Measurements from ENCODE around the gene LRRC27.

LRRC27 gene

GRCh38 chr10:132360766-132361447 lies 28.9 kb downstream of the LRRC27 start:
- FAIRE-seq = no peak

- no peak for FAIRE-seq
Measured at GRCh38 chr10:132361581-132362101, 29.6 kb downstream of the LRRC27 start.

GRCh38 chr10:132362151-132362611 lies 30.2 kb downstream of the LRRC27 start:
- FAIRE-seq = no peak

- FAIRE-seq = no peak
Measured at GRCh38 chr10:132363376-132363775, 31.4 kb downstream of the LRRC27 start.

GRCh38 chr10:132363921-132364593 lies 32.1 kb downstream of the LRRC27 start:
- no peak for FAIRE-seq

GRCh38 chr10:132364594-132364970 lies 32.6 kb downstream of the LRRC27 start:
- no peak for FAIRE-seq

- FAIRE-seq = no peak
Measured at GRCh38 chr10:132365102-132365501, 33.1 kb downstream of the LRRC27 start.

GRCh38 chr10:132366006-132366405 lies 34.0 kb downstream of the LRRC27 start:
- no peak for FAIRE-seq

- FAIRE-seq = no peak
Measured at GRCh38 chr10:132366499-132366898, 34.5 kb downstream of the LRRC27 start.

- FAIRE-seq = no peak
Measured at GRCh38 chr10:132368391-132368790, 36.4 kb downstream of the LRRC27 start.

- FAIRE-seq = no peak
Measured at GRCh38 chr10:132368881-132369635, 37.1 kb downstream of the LRRC27 start.

- no peak for FAIRE-seq
Measured at GRCh38 chr10:132369636-132370185, 37.7 kb downstream of the LRRC27 start.

- FAIRE-seq = no peak
Measured at GRCh38 chr10:132370426-132371340, 38.7 kb downstream of the LRRC27 start.

- FAIRE-seq = no peak
Measured at GRCh38 chr10:132371641-132372081, 39.7 kb downstream of the LRRC27 start.

GRCh38 chr10:132372516-132373095 lies 40.6 kb downstream of the LRRC27 start:
- no peak for FAIRE-seq

- FAIRE-seq = no peak
Measured at GRCh38 chr10:132373241-132373955, 41.4 kb downstream of the LRRC27 start.

- no peak for FAIRE-seq
Measured at GRCh38 chr10:132374176-132374575, 42.2 kb downstream of the LRRC27 start.

GRCh38 chr10:132374612-132375011 lies 42.6 kb downstream of the LRRC27 start:
- no peak for FAIRE-seq

GRCh38 chr10:132375116-132375794 lies 43.3 kb downstream of the LRRC27 start:
- no peak for FAIRE-seq

- no peak for FAIRE-seq
Measured at GRCh38 chr10:132375795-132376297, 43.9 kb downstream of the LRRC27 start.

Measured in islet of Langerhans (tissue), 1 donor.